ENCODE data around the gene RNU1-1. TPM values are rescaled to one million over a fixed set of nuclear protein-coding genes. Genes with fewer than 3 reads are reported as not detected.
"Not testable (repeated sequence)": the region's sequence is repeated elsewhere in the genome, so short reads cannot be mapped to it uniquely, and the experiment has no call there.

RNU1-1 gene
- total RNA-seq, 1 experiment from 2014 or later = not detected

- DNase-seq (ENCODE audit: low read depth) = not testable (repeated sequence)
Observed at GRCh38 chr1:16521679-16522078, 7.6 kb upstream of the RNU1-1 start.

- no peak for DNase-seq (ENCODE audit: low read depth)
Observed at GRCh38 chr1:16521288-16521583, 7.2 kb upstream of the RNU1-1 start.

- DNase-seq (ENCODE audit: low read depth) = not testable (repeated sequence)
Observed at GRCh38 chr1:16520435-16521287, 6.6 kb upstream of the RNU1-1 start.

GRCh38 chr1:16519255-16519951 lies 5.3 kb upstream of the RNU1-1 start:
- DNase-seq (ENCODE audit: low read depth) = not testable (repeated sequence)

- not testable (repeated sequence) for DNase-seq (ENCODE audit: low read depth)
Observed at GRCh38 chr1:16518913-16519254, 4.8 kb upstream of the RNU1-1 start.

- not testable (repeated sequence) for DNase-seq (ENCODE audit: low read depth)
Observed at GRCh38 chr1:16516694-16517410, 2.8 kb upstream of the RNU1-1 start.

GRCh38 chr1:16513412-16514106 lies 526 bp downstream of the RNU1-1 start:
- peak; percentile 99 for DNase-seq (ENCODE audit: low read depth)

- DNase-seq (ENCODE audit: low read depth) = not testable (repeated sequence)
Observed at GRCh38 chr1:16512624-16513411, 1.3 kb downstream of the RNU1-1 start.

GRCh38 chr1:16511926-16512325 lies 2.2 kb downstream of the RNU1-1 start:
- DNase-seq (ENCODE audit: low read depth) = not testable (repeated sequence)

- not testable (repeated sequence) for DNase-seq (ENCODE audit: low read depth)
Observed at GRCh38 chr1:16508861-16509445, 5.1 kb downstream of the RNU1-1 start.

- DNase-seq (ENCODE audit: low read depth) = not testable (repeated sequence)
Observed at GRCh38 chr1:16506364-16507136, 7.5 kb downstream of the RNU1-1 start.

GRCh38 chr1:16505870-16506269 lies 8.2 kb downstream of the RNU1-1 start:
- not testable (repeated sequence) for DNase-seq (ENCODE audit: low read depth)

GRCh38 chr1:16503494-16503893 lies 10.6 kb downstream of the RNU1-1 start:
- DNase-seq (ENCODE audit: low read depth) = no peak

- not testable (repeated sequence) for DNase-seq (ENCODE audit: low read depth)
Observed at GRCh38 chr1:16501446-16501845, 12.6 kb downstream of the RNU1-1 start.

- not testable (repeated sequence) for DNase-seq (ENCODE audit: low read depth)
Observed at GRCh38 chr1:16500975-16501374, 13.1 kb downstream of the RNU1-1 start.

GRCh38 chr1:16500466-16500865 lies 13.6 kb downstream of the RNU1-1 start:
- not testable (repeated sequence) for DNase-seq (ENCODE audit: low read depth)

- DNase-seq (ENCODE audit: low read depth) = peak; percentile 76
Observed at GRCh38 chr1:16498573-16499413, 15.3 kb downstream of the RNU1-1 start.

- not testable (repeated sequence) for DNase-seq (ENCODE audit: low read depth)
Observed at GRCh38 chr1:16498047-16498446, 16.0 kb downstream of the RNU1-1 start.

- not testable (repeated sequence) for DNase-seq (ENCODE audit: low read depth)
Observed at GRCh38 chr1:16497474-16497904, 16.6 kb downstream of the RNU1-1 start.

All from LHCN-M2 (cell line).